22Rv1 (cell line): Measurements from ENCODE around the gene HNRNPL.
A peak's percentile ranks its signal among the peaks of the same experiment; 100 is the strongest.
"Not testable (repeated sequence)": the region's sequence is repeated elsewhere in the genome, so short reads cannot be mapped to it uniquely, and the experiment has no call there.

ENCODE experiments used
- H3K27ac ChIP-seq: fragments of 450-650 bp; 2 replicates; pipeline ENCODE4 v1.5.1; 2017
- CTCF ChIP-seq: fragments of 450-650 bp; IDR thresholded peaks from 2 replicates; pipeline ENCODE4 v1.5.1; 2017; ENCODE audit warnings: mild to moderate bottlenecking
- ZFX ChIP-seq: fragments of 450-650 bp; IDR thresholded peaks from 2 replicates; pipeline ENCODE4 v1.6.1; 2017; ENCODE audit warnings: antibody characterized with exemption, borderline replicate concordance

The HNRNPL gene

GRCh38 chr19:38815059-38816001 is 34.5 kb downstream of the HNRNPL start:
- peak overlapping the region; percentile 50 for H3K27ac ChIP-seq
- TF ChIP-seq CTCF (no peak), ZFX (no peak)

- peak overlapping the region; percentile 50 for H3K27ac ChIP-seq
Measured at GRCh38 chr19:38813932-38814331, 35.9 kb downstream of the HNRNPL start.

GRCh38 chr19:38813323-38813722 is 36.5 kb downstream of the HNRNPL start:
- TF ChIP-seq ZFX (no peak), CTCF (no peak)
- H3K27ac ChIP-seq = peak overlapping the region; percentile 50

- TF ChIP-seq CTCF = no peak
- TF ChIP-seq ZFX = no peak
- H3K27ac ChIP-seq = peak within 1 kb of the TSS; percentile 50
Measured at GRCh38 chr19:38812841-38813320, 36.9 kb downstream of the HNRNPL start, which contains the start of gene LGALS4. TSS of gene LGALS4 (minus strand) at chr19:38812945. CDS start at chr19:38812886, 59 bp downstream.

- peak overlapping the region; percentile 50 for H3K27ac ChIP-seq
Measured at GRCh38 chr19:38812009-38812840, 37.6 kb downstream of the HNRNPL start.

GRCh38 chr19:38809592-38810252 is 40.1 kb downstream of the HNRNPL start:
- no peak overlapping the region for H3K27ac ChIP-seq
- TF ChIP-seq ZFX (no peak), CTCF (no peak)

More at GRCh38 chr19:38812009-38812840, 37.6 kb downstream of the HNRNPL start:
- TF ChIP-seq CTCF (no peak), ZFX (no peak)

GRCh38 chr19:38808741-38809140 is 41.0 kb downstream of the HNRNPL start:
- H3K27ac ChIP-seq = no peak overlapping the region
- TF ChIP-seq CTCF (no peak), ZFX (no peak)

- not testable (repeated sequence) for H3K27ac ChIP-seq
Measured at GRCh38 chr19:38807374-38808098, 42.2 kb downstream of the HNRNPL start.
